Fibroblast of peridontal ligament (primary cell): ENCODE measurements around the gene KMT2E.

Experiments used
- DNase-seq: peaks from one replicate; pipeline ENCODE4 v3.0.0-alpha.2; 2010; ENCODE audit errors: extremely low read depth

KMT2E gene

DNA sequence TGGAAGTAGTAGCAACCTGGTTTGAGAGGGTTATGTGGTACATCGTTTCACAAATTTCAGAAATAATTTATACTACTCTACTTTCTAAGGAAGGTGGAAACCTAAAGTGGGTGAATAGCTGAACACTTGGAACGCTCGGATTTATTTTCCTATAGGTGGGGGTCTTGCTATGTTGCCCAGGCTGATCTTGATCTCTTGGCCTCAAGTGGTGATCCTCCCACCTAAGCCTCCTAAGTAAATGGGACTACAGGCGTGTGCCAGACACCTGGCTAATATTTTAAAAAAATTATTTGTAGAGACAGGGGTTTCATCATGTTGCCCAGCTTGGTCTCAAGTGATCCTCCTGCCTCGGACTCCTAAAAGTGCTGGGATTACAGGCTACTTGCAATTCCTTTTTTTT, 6.7 kb upstream of the KMT2E start:
- no peak for DNase-seq

DNA sequence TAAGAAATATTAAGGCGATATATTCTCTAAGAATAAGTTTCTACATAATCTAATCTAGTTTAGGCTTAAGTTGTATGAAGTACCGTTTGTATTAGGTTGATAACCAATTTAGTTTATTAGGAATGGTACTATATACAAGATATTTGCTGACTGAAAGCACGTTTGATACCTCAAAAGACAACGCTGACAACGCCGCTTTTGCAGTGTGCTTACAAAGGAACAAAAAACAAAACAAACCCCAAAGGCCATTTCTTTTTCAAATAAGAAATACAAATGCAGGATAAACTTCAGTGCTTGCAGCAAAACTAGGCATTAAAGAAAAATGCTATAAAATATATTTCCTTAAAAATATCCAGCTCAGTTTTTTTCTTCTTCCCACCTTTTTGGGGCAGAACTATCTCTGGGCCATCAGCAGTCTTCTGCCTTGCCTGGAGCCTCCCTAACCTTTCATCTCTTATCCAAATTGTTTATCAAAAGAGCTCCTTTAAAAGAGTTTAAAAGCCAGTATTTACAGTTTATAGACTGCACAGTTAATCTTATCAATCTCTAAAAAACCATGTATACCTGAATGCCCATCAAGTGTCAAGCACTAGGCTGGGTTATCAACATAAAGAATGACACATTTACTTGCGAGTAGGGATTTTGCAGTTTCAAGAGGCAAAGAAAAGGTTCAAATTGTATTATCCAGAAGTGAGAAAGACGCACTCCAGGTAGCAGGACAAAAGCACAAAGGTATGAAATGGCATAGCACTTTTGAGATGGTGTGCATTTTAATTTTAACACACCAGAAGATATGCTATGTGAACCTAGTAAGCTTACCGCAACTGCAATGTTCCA, 4.1 kb upstream of the KMT2E start:
- peak; percentile 16 for DNase-seq

DNA sequence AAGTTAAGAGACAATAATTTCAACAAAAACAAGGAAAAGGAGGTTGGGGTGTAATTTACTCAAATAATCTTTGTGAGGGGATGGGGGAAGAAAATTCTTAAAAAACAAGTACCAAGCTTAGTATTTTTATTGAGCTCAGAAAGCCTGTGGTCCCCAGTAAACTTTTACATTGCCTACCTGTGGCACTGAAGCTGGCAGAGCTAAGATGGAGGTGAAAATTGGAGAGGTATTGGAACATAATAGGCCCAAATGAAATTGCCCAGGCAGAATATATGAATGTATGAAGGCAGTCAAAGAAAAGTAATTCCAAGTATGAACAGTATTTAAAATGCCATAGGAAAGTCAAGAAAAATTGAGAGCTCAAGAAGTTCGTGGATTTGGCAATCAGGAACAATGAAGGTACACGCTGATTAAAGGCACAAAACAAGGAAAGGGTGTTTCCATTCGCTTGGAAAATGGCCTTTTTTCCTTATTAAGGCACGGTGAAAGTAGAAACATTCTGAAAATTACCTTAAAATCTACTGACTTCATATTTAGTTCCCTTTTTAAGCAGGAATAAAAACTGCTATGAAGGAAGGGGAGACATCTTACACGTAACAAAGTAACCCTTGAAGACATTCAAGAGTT, 3.4 kb upstream of the KMT2E start:
- peak; percentile 29 for DNase-seq

DNA sequence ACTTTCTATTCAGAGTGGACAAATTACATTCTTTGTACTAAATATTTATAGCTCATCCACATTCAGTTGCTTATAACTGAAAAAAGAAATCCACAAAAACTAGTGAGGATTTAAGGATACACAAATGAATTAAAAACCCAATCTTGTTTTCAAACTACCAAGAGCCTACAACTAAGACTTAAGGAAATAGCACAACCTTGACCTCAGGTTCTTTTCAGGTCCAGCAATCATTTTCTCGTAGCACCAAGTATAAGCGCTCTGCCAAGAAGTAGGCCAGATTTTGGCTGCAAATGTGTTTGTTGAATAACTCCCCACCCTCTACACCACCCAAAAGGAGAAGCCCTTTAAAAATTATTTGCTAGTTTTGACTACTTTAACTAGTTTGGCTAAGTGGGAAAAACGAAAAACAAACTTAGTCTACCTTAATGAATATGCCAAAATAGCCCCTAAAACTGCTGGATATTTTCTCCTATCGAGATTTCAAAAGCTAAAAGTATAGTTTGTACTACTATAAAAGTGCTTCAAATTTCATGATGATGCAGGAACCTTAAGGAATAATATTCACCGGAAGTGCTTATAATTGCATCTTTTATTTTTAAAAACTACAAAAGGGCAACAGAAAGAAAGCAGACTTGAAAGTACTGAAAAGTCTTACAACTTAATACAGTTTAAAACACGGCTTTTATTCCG, 2.7 kb upstream of the KMT2E start:
- peak; percentile 55 for DNase-seq

DNA sequence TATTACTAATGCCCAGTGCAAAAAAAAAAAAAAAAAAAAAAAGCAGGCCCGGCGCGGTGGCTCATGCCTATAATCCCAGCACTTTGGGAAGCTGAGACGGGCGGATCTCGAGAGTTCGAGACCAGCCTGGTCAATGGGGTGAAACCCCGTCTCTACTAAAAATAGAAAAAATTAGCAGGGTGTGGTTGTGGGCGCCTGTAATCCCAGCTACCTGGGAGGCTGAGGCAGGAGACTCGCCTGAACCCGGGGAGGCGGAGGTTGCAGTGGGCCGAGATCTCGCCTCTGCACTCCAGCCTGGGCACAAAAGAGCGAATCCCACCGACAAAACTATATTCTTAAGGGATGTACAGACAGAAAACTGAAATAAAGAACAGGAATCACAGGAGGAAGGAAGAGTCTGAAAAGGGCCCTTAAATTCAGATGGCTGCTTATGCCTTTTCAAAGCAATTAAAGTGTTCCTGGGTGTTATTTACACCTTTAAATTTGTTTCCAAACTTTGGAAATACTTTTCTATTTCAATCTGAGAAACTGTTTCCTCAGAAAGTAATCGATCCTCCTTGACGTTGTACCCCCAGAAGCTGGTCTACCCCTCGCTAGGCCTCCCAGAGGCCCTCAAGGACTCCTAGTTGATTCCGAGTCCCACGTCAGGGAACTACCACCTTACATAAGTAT, 2.0 kb upstream of the KMT2E start:
- DNase-seq = peak; percentile 25

DNA sequence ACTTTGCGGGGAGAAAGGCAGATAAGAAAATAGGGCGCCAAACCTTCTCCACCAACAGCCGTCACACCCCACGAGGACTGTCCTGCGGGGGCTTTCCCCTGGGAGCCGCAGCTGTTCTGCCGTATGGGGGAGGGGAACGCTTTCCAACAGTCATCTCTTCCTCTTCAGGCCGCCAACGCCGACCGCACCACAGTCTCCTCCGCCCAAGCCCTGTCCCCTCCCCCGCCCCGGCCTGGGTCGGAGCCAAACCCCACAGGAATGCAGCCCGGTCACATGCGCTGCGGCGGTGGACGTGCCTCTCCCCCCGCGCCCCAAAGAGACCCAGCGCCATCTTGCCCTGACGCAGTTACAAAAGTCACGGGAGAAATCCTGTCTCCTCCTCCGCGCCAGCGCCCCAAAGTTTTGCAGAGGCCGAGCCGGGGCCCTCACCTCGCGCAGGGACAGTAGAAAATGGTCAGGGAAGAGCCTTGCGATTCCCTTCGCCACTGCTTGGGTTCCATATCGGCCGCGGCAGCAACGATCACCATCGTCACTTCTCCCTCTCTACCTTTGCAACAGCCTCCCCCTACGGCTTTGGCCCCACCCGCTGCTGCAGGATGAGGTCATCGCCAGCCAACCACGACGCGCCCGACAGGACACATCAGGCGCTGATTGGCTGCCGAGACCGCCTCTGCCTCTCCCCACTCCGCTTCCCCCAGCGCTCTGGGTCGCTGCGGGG, 1.3 kb upstream of the KMT2E start:
- peak; percentile 98 for DNase-seq

DNA sequence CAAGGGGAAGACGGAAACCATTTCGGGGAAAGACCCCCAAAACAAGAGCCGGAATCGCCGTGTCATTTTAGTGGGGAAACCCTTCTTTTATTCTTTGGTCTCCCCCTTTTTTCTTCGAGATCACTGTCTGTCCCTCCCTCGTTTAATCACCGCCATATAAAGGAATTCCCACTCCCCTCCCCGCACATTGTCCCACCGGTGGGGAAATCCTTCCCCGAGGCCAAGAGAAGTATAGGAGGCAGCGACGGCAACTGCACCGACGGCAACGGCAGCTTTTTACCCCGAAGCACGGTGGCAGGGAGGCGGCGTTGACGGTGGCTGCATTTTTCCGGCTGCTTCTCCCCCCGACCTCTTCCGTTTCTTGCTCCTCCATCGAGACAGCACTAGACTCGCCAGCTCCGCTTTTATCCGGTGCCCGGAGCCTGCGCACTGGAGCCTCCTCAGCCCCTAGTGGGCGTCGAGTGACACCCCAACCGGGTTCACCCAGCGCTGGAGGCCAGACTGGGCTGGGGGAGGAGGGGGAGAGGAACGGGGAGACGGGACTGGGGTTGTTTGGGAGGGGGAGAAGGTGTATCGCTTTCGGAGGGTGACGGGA, 687 bp upstream of the KMT2E start:
- DNase-seq = peak; percentile 96

DNA sequence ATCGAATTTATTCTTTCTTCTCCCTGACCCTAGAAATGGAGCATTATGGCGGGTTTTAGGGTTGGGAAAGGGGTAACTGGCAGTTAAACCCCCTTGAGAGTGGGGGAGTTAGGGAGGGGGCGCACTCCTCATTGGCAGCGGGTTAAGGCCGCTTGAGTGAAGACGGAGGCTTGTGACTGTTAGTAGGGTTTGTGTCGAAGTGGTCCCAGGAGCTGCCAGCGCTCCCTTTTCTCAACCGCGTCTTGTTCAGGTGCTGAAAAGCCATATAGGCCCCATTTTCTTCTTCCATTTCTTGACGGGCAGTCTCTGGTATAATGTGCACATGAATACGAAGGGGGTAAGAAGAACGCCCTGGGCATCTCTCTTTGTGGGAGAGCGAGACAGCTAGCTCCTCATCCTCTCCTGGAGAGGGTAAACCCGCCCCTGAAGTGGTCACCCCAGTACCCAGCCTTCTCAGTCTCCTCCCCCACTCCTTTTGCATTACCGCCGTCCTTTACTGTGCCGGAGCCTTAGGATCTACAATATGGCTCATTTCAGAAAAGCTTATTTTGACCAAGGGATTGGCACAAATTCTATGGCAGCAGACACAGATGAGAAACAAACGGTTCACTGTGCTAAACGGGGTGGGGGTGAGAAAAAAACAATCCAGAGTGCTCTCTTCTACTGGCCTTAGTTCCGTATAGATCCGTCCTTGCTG, 836 bp downstream of the KMT2E start:
- DNase-seq = peak; percentile 56

DNA sequence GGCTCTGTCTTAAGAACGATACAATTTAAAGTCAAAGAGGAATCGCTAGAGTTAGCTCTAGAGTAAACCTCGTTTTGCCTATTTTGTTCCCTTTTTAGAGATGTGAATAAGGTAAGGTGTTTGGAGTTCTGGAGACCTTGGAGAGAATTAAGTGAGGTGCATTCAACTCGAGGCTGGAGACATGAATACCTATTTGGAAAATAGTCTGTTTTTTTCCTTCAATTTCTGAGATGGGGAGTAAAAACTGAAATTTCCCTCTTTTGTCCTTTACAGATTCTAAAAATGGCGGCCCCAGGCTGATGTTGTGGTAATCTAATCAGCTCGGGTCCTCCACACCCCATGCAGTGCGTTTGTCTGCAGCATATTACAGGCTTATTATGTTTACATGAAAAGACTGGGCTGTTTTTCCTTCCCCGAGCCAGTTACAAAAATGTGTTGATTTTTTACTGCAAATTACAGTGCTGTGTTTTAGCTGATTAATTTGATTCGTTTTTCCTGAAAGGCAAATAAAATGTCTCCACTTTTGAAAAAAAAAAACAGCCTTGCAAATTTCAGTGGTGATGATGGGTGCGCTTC, 1.5 kb downstream of the KMT2E start:
- peak; percentile 53 for DNase-seq

DNA sequence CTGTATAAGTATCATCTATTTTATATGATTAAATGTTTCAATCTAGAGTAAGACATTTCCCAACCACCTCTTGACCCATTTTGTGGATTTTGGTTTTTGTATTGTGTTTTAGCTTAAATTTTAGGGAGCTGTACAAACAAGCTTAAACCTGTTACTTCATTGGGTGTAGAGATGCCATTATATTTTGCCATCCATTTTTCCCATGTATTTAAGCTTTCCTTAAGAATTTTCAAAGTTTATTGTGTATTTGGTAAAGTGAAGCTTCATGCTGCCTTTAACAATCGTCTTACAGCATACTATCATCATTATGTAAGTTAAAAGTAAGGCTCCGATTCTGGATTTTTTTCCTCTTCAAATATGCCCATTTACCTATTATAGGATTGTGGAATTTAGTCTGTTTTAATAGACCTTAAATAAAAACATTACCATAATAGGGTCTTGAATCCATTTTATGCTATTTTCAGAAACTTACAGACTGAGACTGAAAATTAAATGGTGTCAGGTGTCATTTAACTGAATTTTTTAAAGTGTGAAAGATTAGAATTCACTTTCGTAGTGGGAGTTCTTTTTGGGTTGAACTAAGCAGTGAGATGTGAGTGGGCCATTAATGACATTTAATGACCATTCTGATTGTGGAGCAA, 2.2 kb downstream of the KMT2E start:
- peak; percentile 9 for DNase-seq

DNA sequence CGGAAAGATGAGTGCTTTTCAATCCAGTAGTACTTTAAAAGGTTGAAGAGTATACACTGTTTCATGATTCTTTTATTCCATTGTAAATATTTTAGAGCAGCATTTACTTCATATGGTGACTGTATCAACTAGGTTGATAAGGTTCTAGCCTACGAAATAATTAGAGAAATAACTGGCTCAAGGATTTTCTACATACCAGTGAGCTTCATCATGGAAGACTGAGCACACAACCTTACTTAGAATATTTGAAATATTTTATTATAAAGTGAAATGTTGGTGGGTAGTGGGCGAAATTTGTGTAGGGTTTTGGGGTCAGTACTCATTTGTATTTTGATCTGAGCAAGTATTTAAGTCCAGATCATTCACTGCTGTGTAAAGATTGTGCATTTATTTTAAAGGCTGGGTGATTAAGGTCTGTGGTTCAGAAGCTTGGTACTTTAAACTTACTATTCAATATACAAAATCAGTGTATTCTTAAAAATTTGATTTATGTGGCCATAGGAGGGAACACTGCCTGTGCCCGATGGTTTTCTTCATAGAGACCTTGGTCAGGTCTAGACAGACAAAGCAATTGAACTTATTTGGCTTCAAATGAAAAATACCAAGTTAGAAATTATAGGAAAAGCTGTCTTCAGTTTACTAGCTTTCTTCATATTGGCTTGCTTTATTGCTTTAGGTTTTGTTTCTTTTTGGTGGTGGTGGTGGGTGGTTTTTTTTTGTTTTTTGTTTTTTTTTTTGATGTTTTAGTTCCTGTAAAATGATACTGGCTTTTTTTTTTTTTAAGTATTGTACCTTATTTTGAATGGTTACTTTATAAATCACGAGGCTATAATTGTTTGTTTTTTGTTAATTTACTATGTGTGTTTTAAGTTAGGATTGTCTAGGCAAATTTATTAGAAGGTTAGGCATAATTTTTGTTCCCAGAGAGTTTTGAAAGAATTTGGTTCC, 3.0 kb downstream of the KMT2E start:
- peak; percentile 43 for DNase-seq

DNA sequence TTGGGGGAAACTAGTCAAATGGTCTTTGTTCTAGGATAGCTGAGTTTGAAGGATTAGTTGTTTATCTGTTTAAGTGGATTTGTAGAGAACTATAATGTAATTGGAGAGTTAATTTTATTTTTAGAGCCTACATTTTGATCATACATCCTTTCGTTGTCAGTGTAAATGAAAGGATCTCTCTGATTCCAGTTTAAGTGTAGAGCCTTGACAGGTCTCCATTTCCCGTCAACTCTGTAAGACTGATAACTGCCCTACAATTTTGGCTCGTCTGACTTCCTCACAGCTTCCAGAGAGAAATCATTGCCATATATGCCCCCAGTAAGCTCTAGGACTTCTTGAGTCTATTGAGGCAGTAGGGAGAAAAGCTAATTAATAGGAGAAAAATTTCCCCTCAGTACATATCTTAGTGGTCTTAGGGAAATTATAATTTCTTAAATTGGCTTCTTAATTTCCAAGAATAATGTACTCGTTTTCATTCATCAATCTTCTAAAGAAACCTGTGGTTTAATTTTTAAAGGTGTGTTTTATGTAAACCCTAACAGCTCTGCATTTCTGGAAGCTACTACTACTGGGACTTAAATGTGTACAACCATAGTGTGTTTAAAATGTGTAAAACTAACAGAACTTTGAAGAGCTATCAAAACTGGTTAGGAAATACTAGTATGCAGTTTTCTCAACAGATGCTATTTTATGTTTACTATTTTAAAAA, 3.8 kb downstream of the KMT2E start:
- peak; percentile 13 for DNase-seq

DNA sequence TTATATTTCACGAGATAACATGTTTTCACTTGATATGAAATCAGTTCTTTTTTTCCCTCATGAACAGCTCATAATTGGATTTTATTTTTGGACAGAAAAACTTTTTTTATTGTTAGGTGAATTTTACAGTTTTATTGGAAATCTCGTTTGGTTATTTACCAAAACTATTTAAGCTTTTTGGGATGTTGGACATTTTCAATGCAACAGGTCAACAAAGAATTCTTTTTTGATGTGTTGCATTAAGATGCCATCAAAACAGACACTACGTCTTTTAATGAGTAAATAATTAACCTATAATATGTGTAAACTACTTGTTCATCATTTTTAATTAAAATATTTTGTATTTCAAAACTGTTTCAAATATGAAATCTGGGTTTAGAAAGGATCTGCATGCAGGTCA, 5.3 kb downstream of the KMT2E start:
- DNase-seq = no peak

DNA sequence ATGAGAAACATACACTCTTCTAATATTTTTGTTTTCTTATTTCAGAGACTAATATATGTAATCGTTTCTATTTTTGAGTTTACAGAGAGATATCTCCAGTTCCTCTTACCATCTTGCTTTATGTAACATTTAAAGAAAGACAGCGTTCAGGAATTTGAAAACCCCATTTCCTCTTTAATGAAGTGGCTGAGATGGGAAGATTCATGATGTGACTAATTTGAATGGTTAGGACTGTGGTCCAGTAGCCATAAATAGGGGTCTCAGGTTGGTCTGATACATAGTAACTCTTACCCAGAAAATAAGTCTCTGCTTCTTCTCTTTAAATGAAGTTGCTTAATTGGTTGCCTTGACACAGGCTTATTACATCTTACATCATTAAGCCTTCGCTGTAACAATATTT, 6.9 kb downstream of the KMT2E start:
- DNase-seq = no peak

DNA sequence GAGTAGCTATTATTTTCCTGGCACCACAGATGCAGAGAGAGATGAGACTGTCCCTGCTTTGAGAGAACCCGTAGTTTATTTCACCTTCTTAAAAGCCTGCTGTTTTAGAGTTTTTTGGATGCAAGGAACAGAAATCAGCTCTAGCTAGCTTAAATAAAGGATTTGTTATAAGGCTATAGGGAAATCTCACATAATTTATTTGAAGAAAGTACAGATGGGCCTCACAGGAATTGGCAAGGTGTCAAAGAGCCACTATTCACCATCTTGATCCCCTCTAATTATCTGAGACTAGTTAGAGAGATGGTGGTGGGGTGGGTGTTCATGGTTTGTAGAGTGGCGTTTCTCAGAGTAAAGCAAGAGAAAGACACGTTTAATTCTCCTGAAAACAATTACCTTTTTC, 7.3 kb downstream of the KMT2E start:
- DNase-seq = no peak

DNA sequence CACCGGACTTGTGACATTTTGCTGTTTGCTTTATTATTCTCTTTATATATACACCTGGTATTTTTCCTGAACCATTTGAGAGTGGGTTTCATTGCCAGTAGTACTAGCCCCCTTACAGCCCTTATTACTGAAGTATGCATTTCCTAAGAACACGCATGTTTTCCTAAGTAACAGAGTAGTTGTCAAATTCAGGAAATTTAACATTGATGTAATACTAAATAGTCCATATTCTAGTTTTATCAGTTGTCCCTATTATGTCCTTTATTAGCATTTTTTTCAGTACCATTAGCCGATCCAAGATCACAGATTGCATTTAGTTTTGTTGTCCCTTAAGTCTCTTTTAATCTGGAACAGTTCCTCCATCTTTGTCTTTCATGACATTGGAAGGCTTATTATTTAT, 8.0 kb downstream of the KMT2E start:
- DNase-seq = no peak

DNA sequence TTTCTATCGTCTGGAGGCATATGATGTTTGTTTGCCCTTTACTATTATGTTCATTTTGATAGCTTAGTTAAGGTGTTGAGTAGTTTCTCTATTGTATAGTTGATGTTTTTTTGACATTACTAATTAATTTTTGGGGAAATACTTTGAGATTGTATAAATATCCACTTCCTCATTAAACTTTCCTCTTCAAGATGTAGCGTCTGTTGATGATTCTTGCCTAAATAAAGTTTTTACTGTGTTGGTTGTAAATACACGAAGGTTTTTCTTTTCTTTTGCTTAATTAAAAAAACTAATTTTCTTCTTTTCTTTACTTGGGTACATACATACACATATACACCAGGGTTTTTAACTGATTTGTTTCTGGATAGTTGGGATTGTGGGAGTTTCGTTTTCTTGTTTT, 8.5 kb downstream of the KMT2E start:
- no peak for DNase-seq

DNA sequence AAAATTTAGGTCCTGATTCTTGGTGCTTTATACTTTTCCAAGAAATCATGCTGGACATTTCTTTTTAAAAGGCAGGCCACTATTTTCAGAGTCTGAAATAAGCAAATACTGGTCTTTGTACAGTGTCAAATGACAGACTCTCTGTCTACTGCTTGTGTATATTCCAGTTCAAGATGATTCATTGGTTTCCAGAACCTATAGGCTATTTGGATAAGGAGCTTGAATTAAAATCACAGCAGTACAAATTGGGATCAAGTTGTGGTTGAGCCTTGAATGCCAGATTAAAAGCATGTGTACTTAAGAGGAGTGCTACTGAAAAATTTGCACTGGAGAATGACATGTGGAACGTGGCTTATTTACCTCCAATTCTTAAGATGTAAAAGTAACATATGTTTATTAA, 10.7 kb downstream of the KMT2E start:
- DNase-seq = peak; percentile 80
